H1 (cell line): ENCODE data around the gene CDH8.

Experiments
- CREB1 ChIP-seq: IDR thresholded peaks from 2 replicates; pipeline ENCODE4 v1.6.1; 2012; ENCODE audit warnings: inconsistent platforms
- CTCF ChIP-seq, 3 experiments: IDR thresholded peaks; 1 replicate in 2 of 3; 2 replicates in 1 of 3; pipeline versions ENCODE4 v1.5.1 to v1.6.1; 2011; ENCODE audit warnings: low read length in 3 of 3, mild to moderate bottlenecking in 3 of 3, inconsistent platforms in 2 of 3, low read depth in 1 of 3, moderate library complexity in 1 of 3; ENCODE audit not compliant: insufficient read depth in 1 of 3; ENCODE audit errors: control extremely low read depth in 1 of 3
- NANOG ChIP-seq: IDR thresholded peaks from 2 replicates; pipeline ENCODE4 v1.6.1; 2011; ENCODE audit warnings: low read length, low read depth, mild to moderate bottlenecking, inconsistent platforms; ENCODE audit not compliant: insufficient read depth, poor library complexity, severe bottlenecking
- POLR2A ChIP-seq, 2 experiments: IDR thresholded peaks; 1 replicate in 1 of 2; 2 replicates in 1 of 2; pipeline ENCODE4 v1.6.1; 2011; ENCODE audit warnings: low read depth in 2 of 2, low read length in 2 of 2, mild to moderate bottlenecking in 2 of 2; ENCODE audit errors: control extremely low read depth in 1 of 2
- POU5F1 ChIP-seq: IDR thresholded peaks from 2 replicates; pipeline ENCODE4 v1.6.1; 2011; ENCODE audit warnings: low read depth, mild to moderate bottlenecking, low read length, moderate library complexity
- RAD21 ChIP-seq, 2 experiments: IDR thresholded peaks in 1 of 2; conservative IDR thresholded peaks in 1 of 2; 2 replicates each; pipeline ENCODE4 v1.6.1; 2011; ENCODE audit warnings: low read depth in 2 of 2, low read length in 2 of 2, improper control_type of control experiment in 1 of 2, inconsistent platforms in 1 of 2, mild to moderate bottlenecking in 1 of 2, moderate library complexity in 1 of 2
- SIN3A ChIP-seq, 2 experiments: IDR thresholded peaks in 1 of 2; conservative IDR thresholded peaks in 1 of 2; 2 replicates each; pipeline ENCODE4 v1.6.1; 2011 to 2012; ENCODE audit warnings: low read length in 2 of 2, improper control_type of control experiment in 1 of 2, low read depth in 1 of 2, mild to moderate bottlenecking in 1 of 2
- SRF ChIP-seq: IDR thresholded peaks from 2 replicates; pipeline ENCODE4 v1.6.1; 2011; ENCODE audit warnings: mild to moderate bottlenecking, low read depth, low read length, moderate library complexity
- TF ChIP-seq, protein P1 (sequence below): IDR thresholded peaks from 2 replicates; pipeline ENCODE4 v1.6.1; 2012; ENCODE audit warnings: inconsistent platforms
- TF ChIP-seq, protein P2 (sequence below): IDR thresholded peaks from 2 replicates; pipeline ENCODE4 v1.6.1; 2012; ENCODE audit warnings: inconsistent platforms

DNA sequence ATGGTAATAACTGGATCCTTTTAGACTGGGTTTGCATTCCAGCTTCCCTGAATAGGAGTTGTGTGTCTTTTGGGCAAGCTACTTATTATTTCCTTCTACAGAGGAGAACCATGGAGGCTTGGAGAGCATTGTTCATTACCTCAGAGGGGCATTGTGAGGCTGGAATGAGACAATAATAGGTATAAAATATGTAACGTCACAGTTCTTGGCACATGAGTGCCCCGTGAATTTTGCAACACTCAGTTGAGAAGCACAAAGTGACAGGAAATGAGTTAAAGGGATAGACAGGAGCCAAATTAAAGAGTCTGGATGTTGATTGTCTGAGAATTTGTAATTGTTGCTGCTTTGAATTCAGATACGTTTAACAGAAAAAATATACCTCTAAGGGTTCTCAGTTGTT is 92.2 kb downstream of the CDH8 start:
- TF ChIP-seq NANOG (no peak), CTCF (IDR thresholded peaks at IDR 0.05; ENCODE audit: control extremely low read depth in 1 of 3, insufficient read depth in 1 of 3, low read depth in 1 of 3, low read length in 3 of 3) (no peak), RAD21 (IDR thresholded peaks at IDR 0.05 in 1 of 2, conservative IDR thresholded peaks at IDR 0.05 in 1 of 2; ENCODE audit: low read depth in 2 of 2, low read length in 2 of 2) (no peak), POLR2A (IDR thresholded peaks at IDR 0.05; ENCODE audit: control extremely low read depth in 1 of 2, low read depth in 2 of 2, low read length in 2 of 2) (no peak), POU5F1 (no peak), SIN3A (conservative IDR thresholded peaks at IDR 0.05 in 1 of 2, IDR thresholded peaks at IDR 0.05 in 1 of 2; ENCODE audit: low read depth in 1 of 2, low read length in 2 of 2) (no peak), SRF (no peak), CREB1 (no peak)
- TF ChIP-seq, protein P1, sequence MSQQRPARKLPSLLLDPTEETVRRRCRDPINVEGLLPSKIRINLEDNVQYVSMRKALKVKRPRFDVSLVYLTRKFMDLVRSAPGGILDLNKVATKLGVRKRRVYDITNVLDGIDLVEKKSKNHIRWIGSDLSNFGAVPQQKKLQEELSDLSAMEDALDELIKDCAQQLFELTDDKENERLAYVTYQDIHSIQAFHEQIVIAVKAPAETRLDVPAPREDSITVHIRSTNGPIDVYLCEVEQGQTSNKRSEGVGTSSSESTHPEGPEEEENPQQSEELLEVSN: no peak
- TF ChIP-seq, protein P2, sequence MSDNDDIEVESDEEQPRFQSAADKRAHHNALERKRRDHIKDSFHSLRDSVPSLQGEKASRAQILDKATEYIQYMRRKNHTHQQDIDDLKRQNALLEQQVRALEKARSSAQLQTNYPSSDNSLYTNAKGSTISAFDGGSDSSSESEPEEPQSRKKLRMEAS: no peak
